NCI-H2171 (cell line): ENCODE results near the gene SHANK1.
"Not testable (repeated sequence)": the region's sequence is repeated elsewhere in the genome, so short reads cannot be mapped to it uniquely, and the experiment has no call there.

ENCODE experiments used
- DNase-seq: peaks from one replicate; lab custom pipeline; 2025; lab: John Stamatoyannopoulos, UW

SHANK1 gene

DNA sequence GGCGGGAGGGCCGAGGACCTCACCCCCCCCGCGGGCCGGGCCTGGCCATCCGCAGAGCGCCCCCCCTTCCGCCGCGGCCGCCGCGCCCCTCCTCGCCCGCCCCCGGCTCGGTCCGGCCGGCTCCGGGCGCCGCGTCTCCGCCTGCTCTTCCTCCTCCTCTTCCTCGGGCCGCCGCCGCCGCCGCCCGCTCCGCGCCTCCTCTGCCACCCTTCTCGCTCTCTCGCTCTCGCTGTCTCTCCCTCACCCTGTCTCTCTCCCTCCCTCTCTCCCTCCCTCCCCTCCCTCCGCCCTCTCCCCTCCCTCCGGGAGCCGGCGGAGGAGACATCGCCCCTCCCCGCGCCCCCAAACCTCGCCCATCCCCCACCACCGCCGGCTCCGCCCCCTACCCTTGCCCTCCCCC lies at the start of gene SHANK1:
TSS of gene SHANK1 (minus strand) at position 237 of the 400 bp plus-strand sequence. CDS start 2,883 bp downstream, outside the sequence.
- no peak for DNase-seq

- DNase-seq: no peak
Observed at GRCh38 chr19:50768277-50768676, 48.7 kb upstream of the SHANK1 start.

- not testable (repeated sequence) for DNase-seq
Observed at GRCh38 chr19:50767263-50767662, 47.7 kb upstream of the SHANK1 start.

DNA sequence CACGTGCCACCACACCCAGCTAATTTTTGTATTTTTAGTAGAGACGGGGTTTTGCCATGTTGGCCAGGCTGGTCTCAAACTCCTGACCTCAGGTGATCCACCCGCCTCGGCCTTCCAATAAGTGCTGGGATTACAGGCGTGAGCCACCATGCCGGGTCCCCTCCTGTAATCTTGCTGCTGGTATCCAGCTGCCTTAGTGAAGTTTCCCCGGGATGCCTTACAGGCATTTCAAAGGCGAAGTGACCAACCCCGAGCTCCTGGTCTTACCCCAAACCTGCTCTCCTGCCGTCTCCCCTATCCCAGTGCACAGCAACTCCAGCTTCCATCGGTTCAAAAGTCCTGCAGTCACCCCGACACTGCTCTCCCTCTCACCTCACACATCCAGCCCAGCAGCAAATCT lies 47.1 kb upstream of the SHANK1 start:
- not testable (repeated sequence) for DNase-seq

GRCh38 chr19:50764409-50764808 lies 44.8 kb upstream of the SHANK1 start:
- DNase-seq: no peak

DNA sequence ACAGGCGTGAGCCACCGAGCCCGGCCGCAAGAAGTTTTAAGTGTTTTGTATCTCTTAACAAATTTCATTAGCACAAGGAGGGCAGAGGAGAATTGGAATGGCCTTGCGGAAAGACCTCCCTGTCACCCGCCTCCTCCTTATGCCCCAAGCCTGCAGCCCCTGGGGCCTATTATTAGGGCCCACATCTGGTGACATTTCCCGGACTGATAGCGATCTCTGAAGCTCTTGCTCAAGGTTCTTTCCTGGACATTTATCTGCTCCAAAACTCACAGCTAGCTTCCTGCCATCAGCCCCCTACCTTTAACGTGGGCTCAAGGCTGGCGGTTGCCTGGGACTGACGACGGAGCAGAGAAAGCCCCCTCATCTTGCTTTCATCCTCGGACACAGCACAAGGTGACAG lies 43.9 kb upstream of the SHANK1 start:
- not testable (repeated sequence) for DNase-seq

GRCh38 chr19:50761501-50761900 lies 41.9 kb upstream of the SHANK1 start:
- not testable (repeated sequence) for DNase-seq

GRCh38 chr19:50759886-50760285 lies 40.3 kb upstream of the SHANK1 start:
- peak; percentile 20 for DNase-seq

- DNase-seq: not testable (repeated sequence)
Observed at GRCh38 chr19:50759076-50759475, 39.5 kb upstream of the SHANK1 start.

GRCh38 chr19:50757624-50758023 lies 38.0 kb upstream of the SHANK1 start:
- DNase-seq: not testable (repeated sequence)

GRCh38 chr19:50756244-50756643 lies 36.6 kb upstream of the SHANK1 start:
- DNase-seq: not testable (repeated sequence)

DNA sequence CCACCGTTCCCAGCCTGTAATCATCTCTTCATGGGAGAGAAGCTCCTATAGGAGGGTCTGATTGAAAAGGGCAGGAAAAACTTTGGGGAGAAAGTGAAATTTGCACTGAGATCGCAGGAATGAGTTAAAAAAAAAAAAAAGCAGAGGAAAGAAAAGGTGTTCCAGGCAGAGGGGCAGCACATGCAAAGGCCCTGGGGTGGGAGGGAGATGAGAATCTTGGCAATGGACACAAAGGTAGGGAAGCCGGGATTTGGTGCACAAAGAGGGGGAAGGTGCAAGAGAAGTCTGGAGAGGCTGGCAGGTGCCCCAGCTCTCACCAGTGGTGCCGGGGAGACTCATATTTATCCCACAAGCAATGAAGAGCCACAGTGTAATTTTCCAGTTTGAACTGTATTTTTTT lies 34.3 kb upstream of the SHANK1 start:
- DNase-seq: no peak

DNA sequence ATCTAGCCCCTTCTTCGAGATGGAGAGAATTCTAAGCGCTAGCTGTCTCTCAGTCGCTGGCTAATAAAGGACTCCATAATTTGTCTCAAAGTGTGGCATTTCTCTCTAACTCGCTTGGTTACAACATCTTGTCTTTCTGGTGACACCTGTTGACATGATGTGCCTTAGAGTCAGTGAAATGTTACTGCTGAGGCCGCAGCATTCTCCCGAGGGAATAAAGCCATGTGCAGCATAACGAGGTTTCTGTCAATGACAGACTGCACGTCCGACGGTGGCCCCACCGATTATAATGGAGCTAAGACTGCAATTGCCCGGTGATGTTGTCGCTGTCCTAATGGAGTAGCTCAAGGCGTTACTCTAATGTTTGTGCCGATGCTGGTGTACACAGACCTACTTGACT lies 30.4 kb upstream of the SHANK1 start:
- DNase-seq: no peak

GRCh38 chr19:50749490-50749889 lies 29.9 kb upstream of the SHANK1 start:
- DNase-seq: no peak

DNA sequence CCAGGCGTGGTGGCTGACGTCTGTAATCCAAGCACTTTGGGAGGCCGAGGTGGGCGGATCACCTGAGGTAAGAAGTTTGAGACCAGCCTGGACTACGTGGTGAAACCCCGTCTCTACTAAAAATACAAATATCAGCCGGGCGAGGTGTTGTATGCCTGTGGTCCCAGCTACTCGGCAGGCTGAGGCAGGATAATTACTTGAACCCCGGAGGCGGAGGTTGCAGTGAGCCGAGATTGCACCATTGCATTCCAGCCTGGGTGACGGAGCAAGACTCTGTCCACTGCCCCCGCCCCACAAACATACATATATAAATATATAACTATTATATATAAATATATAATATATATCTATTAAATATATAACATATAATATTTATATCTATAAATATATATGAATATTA lies 27.5 kb upstream of the SHANK1 start:
- not testable (repeated sequence) for DNase-seq

DNA sequence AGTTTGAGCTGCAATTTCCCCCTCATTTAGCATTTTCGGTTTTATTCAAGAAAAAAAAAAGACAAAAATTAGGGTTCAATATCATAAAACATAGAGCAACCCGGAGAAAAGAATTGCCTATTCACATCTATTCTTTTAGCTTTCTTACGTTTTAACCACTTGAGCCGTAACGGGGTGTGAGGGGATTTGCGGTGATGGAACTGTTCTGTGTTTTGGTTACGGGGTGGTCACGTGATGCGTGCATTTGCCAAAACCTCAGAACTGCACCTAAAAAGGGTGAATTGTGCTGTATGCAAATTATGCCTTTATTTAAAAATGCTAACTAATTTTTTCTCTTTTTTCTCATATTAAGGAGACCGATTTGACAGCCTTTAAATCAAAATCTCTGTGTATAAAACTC lies 25.6 kb upstream of the SHANK1 start:
- no peak for DNase-seq

DNA sequence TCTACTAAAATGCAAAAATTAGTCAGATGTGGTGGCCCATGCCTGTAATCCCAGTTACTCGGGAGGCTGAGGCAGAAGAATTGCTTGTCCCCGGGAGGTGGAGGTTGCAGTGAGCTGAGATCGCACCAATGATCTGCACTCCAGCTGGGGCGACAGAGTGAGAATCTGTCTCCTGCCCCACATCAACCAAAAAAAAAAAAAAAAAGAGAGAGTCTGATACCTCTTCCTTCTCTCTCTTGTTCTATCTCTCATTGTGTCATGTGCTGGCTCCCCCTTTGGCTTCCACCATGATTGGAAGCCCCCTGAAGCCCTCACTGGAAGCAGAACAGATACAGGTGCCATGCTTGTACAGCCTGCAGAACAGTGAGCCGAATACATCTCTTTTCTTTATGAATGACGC lies 23.9 kb upstream of the SHANK1 start:
- no peak for DNase-seq

- DNase-seq: no peak
Observed at GRCh38 chr19:50741179-50741933, 21.8 kb upstream of the SHANK1 start.

DNA sequence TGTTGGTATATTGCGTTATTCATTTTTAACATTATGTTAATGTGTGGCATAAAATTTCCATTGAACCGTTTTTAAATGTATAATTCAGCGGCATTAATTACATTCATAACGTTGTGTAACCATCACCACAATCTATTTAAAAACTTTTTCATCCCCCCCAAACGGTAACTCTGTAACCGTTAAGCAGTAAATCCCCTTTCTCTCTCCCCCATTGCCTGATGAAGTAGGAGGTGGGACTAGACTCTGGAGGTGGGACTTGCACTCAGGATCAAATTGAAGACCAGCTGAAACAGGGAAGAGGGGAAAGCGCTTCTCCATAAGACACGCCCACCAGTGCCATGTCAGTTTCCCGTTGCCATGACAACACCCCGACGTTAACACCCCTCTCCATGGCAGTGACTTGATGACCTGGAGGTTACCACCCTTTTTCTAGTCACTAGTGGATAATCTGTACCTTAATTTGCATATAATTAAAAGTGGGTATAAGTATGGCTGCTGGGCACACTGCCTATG lies 20.4 kb upstream of the SHANK1 start:
- no peak for DNase-seq

DNA sequence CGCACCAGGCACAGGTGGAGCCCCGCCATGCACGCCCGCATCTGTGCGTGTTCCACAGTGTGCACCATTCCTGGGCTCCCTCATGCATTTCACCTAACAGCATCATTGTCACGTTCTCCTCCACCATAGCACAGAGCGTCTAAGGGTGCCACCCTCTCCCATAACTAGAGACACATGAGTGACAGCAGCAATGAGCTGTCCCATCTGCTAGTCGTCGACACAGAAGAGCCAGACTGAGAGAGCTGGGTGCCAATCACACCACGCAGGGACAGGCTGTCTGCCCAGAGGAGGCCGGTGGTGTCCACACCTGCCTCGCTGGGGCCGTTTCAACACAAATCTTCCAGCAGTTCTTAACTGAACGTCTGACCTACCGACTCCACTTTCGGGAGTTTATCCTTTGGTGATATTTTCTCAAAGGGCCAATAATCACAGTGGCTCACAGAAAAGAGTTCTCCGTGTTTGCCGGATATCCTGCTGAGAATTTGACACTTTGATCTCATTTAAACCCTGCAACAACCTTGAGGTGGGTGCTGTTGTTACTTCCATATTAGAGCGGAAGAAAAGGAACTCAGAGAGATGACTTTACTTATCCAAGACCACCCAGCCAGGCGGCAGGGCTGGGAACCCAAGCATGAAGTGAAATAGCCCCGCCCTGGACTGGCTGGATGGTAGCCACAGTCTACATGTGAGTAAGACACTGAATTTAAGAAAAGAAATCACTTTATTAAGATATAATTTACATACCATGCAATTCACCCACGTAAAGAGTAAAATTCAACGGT lies 19.7 kb upstream of the SHANK1 start:
- DNase-seq: no peak

DNA sequence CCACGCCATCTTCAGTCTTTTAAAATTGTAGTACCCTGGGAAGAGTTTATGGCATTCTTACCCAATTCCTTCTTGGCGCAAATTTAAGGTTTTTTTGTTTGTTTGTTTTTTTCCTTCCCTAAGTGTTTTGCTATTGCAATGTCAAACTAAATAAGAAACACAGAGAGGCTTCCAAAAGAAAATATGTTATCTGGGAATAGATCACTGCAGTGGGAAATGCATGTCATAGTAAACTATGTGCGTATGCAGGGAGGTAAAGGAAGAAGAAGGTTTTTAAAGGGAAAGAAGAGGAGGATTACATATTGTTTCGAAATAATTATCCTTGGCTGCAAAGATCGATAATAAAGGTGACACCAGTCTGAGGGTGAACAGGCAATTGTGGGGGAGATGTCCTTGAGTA lies 16.7 kb upstream of the SHANK1 start:
- no peak for DNase-seq

DNA sequence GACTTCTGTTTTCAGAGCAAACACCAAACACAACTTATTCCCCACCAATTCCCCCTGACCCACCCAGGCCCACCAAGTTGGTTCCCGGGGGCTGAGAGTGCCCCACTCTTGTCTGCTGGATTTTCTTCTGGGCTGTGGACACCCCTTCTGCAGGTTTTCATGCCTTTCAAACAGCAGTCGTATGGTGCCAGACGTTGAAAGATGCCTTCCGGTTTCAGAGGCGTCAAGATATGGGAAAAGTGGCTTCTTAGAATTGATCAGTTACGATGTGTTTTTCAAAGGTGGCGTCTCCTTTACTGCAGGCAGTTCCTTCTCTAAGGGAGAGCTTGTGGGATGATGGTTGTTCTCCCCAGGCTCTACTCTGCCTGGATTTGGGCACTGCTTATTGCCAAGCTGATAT lies 16.3 kb upstream of the SHANK1 start:
- no peak for DNase-seq

DNA sequence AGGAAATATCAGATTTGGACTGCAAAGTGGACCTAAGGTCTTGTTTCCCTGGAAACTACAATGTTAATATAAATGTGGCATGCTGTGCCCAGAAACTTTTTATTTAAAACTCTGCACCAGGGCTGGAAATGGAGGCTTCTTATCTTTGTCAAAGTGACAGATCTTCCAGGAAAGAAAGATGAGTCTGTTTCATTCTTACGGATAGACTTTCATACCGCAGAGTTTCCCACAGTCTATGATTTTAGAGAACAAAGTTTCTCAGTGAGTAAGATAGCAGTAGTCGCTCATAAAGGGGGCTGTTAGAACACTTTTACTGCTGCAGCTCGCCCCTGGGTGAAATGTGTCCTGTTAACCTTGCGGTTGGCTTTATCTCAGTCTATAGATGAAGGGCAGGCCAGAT lies 10.3 kb upstream of the SHANK1 start:
- no peak for DNase-seq
